Measurements from ENCODE around the gene TMEM164.
"Not testable (repeated sequence)": the region's sequence is repeated elsewhere in the genome, so short reads cannot be mapped to it uniquely, and the experiment has no call there.

Gene TMEM164

DNA sequence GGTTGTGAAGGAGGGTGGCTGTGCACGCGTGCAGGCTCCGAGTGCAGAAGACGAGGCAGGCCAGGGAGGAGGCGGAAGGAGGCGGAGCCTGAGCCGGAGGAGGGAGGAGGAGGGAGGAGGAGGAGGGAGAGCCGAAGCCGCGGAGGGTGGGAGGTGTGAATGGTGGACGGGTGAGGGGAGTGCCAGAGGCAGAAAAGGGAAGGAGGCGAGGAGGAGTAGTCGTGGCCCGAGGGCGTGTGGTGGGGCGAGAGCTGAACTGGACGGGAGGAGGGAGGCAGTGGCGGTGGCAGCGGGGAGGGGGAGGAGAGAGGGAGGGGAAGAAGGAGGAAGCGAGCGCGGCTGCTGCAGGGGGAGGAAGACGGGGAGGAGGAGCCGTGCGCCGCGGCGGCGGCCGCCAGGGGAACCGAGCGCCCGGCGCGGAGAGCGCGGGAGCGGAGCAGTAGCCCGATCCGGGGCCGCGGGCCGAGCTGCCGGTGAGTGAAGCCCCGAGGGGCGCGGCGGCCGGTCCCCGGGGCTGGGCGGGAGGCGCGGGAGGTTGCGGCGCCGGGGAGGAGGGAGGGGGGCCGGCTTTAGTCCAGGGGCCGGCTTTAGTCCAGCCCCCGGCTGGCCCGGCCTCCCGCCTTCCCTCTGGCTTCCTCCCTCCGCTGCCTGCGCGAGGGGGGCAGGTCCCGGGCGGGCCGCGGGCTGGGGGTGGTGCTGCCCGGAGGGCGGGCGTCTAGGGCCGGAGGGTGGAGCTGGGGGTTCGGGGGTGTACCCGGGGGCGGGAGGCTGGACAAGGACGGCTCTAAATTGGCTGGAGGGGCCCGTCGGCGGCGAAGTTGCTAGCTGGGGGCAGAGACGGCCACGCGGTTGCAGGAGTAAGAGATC is at the start of gene TMEM164:
TSS of gene TMEM164 (plus strand) at position 815 of the 867 bp plus-strand sequence. CDS start 661 bp downstream, outside the sequence.
- peak; percentile 85 for DNase-seq

DNA sequence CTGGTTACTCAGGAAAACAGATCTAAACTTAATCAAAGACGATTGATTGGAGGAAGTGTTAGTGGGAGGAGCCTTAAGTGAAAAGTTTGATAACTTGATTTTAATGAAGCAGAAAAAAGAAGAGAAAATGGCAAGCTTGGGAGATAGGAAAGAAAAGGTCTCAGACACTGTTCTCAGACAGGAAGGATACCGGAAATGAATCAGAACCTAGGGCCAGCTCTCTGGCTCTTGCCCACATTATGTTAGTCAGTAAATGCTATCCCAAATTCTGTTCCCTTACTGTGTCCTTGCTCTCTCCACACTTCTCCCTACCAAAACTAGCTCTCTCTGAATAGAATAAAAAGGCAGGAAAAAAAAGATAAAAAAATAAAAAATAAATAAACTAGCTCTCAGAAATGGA is 48.6 kb upstream of the TMEM164 start:
- no peak for DNase-seq

DNA sequence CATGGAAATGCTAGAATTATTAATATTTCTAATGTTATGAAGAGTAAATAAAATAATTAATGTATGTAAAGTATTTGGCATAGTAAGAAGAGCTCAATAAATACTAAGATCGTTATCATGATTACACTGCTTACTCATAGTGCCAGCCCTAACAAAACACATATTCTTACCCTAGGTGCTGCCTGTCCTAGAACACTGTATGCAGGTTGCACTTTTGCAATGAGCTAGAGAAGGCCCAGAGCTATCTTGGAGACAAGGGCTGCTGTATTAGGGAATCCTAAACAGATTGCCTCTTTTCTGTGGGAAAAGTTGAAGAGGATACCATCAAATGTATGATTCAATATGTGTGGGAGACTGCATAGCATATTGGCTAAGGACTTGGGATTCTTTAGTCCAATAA is 48.0 kb upstream of the TMEM164 start:
- no peak for DNase-seq

DNA sequence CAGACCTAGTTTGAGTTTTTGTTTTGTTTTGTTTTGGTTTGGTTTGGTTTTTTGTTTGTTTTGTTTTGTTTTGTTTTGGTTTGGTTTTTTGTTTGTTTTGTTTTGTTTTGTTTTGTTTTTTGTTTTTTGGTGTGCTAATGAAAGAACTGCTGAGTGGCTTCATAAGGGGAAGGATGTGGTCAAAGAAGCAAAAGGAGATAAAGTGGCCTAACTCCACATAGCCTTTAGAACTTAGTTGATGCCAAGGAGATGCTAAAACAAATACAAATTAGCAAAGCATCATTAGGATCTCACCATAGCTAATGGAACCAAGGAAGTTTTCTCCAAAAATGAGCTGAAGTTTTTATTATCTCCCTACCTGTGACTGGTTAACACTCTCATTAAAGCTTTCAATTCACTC is 44.6 kb upstream of the TMEM164 start:
- DNase-seq, result no peak

DNA sequence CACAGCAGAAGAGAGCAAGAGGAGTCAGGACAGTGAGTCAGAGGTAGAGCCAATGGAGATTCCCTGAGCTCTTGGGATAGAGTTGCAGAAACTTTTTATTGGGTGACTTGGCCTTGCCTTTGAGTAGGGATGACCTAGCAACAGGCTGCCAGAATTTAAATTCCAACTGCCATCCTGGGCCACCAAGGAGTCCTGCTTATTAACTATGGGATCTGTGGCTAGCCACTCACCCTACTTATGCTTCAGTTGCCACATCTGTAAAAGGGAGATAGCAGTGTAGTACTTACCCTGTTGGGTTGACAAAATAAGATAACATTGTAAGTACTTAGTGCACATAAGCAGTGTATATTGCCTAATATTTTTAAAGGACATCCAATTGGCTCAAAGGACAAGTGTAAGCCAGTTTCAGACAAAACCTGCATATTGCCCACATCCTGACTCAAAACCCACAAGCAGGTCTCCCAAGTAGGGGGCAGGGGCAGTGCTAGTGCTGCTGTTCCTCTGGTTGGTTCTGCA is 43.5 kb upstream of the TMEM164 start:
- no peak for DNase-seq

DNA sequence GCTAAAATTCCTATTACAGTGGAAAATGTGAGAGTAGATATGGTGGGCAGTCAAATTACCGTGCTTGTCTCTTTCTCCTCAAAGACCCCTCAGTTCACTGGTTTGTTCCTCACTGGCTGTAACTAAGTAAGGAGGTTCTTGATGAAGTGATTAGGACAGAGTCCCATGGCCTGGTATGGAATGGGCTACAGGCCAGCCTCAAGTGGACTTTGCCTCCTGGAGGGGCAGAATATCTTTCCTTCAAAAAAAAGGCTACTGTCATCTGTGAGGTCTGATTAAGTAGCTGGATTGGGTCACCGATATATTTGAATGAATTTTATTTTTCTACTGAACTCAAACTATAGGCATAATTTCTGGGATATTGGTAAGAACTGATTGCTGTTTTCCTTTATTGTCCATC is 38.5 kb upstream of the TMEM164 start:
- DNase-seq, result no peak

DNA sequence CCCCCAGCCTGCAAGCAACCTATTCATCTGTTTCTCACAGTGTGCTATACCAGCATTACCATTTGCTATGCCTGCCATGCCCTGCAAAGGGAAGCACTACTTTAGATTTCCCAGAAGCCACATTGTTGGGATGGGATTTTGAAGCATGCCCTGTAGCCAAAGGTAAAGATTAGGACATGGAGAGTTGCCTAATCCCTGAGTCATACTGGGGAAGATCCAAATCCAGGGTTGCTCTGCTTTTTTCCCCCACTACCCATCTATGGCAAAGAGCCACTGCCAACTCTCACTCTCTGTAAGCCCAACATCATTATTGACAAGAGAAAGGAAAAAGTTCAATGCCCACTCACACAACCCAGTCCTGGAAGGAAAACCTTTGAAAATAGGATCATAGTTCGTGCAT is 36.7 kb upstream of the TMEM164 start:
- DNase-seq, result no peak

DNA sequence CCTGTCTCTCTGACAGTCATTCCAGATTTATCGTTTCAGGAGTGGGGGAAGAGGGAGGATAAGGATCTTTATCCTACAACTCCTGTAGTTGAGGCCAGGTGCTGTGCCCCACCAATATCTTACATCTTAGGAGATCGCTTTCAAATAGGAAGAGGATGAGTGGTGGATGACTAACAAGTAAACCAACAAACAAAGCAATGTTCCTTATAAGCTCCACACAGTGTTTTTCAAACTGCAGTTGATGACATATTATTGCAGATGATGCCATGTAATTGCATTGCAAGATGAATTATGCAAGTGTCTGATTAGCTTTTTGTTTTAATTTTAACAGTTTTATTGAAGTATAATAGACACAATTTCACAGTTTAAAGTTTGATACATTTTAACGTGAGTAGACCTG is 35.8 kb upstream of the TMEM164 start:
- DNase-seq, result no peak

DNA sequence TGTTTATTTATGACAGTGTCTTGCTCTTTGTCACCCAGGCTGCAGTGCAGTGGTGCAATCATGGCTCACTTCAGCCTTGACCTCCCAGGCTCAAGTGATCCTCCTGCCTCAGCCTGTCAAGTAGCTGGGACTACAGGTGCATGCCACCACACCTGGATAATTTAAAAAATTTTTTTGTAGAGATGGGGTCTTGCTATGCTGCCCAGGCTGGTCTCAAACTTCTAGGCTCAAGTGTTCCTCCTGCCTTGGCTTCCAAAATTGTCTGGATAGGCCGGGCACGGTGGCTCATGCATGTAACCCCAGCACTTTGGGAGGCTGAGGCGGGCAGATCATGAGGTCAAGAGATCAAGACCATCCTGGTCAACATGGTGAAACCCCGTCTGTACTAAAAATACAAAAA is 32.1 kb upstream of the TMEM164 start:
- DNase-seq, result not testable (repeated sequence)

DNA sequence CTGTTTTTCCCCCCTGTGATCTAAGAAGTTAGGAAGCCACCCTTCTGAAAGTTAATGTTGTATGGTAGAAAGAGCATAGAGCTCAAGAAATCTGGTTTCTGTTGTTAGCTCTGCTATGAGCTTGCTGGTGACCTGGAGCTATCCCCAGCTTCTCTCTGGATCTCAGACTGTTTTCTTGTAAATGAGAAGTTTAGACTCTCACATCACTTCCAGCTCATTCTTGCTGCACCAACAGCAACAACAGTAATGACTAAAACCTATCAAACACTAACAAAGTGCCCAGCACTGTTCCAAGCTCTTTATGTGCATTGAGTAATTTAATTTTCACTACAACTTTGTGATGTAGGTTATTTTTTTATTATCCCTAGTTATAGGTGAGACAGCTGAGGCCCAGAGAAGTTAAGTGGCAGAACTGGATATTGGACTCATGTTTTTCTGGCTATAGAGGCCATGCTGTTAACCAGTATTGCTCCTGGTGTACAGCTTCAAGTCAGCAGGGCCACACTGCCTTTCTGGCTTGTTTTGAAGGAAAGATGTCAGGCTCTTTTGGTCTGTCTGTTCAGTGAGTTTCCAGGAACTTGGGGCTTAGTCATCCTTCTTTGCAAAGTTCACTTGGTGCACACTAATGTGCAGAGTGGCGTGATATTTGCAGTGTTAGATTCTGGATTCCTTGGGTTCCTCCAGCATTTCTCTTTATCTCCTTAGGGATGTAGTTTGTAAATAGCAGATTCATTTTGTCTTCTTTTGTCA is 27.8 kb upstream of the TMEM164 start:
- no peak for DNase-seq

DNA sequence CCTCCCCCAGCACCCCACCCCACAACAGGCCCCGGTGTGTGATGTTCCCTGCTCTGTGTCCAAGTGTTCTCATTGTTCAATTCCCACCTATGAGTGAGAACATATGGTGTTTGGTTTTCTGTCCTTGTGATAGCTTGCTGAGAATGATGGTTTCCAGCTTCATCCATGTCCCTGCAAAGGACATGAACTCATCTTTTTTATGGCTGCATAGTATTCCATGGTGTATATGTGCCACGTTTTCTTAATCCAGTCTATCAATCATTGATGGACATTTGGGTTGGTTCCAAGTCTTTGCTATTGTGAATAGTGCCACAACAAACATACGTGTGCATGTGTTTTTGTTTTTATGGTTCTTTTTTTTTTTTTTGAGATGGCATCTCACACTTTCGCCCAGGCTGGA is 17.7 kb upstream of the TMEM164 start:
- DNase-seq, result not testable (repeated sequence)

DNA sequence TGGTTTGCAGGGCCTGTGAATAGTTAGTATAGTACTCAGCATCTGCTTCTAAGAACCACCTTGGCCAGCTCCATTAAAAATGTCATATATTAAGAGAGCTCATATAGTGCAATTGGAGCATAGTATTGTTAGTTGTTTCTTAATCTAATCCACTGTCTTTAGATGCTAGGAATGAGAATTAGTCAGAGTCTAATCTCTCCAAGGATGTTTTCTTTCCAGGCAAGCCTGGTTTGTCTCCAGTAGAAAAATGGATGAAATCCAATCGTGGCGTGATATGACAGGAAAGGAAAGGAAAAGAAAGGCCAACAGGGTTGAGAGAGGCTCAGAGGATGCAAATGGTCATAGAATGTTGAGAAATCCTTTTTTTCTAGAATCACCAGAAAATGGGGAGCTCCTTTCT is 15.0 kb upstream of the TMEM164 start:
- no peak for DNase-seq

DNA sequence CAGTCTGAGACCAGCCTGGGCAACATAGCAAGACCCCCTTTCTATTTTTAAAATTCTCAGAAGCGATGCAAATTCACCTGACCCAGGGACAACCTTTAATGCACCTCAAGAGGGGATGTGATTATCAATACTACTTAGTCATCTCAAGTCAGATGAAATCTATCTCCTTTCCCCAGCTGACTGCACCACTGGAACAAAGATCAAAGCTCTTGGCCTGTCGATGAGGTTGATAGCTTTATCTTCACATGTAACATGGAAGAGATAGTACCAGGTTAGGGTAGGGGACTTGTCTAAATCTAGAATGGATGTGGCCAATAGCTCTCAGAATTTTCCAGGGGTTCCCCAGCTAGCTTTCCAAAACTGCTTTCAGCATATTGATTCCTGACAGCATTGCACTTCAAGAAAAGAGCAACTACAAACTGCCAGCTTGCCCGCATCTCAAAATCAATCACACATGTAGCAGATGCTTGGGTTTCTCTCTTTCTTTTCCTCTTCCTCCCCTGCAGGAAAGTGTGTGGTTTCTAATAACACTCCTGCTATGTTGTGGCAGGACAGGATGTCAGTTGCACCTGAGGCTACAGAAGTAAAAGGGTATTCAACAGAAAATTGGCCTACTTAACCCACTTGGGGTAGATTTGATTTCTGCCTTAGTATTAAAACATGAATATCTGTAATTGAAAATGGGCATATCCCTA is 12.2 kb upstream of the TMEM164 start:
- DNase-seq, result no peak

DNA sequence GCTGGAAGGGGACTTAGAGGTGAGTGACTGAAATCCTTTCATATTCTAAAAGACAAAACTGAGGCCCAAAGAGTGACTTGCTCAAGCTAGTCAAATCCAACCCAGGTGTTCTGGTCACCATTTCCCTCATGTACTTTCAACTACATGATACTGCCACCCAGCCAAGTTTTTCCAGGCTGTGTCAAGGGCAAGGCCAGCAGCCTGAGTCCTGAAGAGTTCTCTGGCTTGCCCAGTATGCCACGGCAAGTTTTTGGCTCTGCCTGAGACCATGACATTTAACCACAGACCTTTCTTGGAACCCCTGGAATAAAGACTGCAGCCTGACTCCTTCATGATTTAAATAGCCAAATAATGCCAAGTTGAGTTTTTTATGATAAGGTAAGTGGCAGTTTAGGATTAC is 10.7 kb upstream of the TMEM164 start:
- no peak for DNase-seq

DNA sequence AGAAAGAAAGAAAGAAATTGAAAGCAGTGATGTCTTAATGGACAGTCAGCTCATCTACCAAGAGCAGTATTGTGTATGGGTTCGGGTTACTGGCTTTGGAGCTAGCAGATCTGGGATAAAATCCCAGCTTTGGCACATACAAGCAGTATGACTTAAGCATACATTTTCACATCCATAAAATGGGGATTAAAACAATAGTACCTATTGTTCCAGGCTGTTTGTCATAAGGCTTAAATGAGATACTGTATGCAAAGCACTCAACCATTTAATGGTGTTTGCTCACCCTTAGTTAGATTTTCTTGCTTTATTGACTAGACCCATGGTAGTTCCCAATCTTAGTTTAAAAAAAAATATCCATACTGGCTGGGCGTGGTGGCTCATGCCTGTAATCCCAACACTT is 7.8 kb upstream of the TMEM164 start:
- DNase-seq, result no peak

DNA sequence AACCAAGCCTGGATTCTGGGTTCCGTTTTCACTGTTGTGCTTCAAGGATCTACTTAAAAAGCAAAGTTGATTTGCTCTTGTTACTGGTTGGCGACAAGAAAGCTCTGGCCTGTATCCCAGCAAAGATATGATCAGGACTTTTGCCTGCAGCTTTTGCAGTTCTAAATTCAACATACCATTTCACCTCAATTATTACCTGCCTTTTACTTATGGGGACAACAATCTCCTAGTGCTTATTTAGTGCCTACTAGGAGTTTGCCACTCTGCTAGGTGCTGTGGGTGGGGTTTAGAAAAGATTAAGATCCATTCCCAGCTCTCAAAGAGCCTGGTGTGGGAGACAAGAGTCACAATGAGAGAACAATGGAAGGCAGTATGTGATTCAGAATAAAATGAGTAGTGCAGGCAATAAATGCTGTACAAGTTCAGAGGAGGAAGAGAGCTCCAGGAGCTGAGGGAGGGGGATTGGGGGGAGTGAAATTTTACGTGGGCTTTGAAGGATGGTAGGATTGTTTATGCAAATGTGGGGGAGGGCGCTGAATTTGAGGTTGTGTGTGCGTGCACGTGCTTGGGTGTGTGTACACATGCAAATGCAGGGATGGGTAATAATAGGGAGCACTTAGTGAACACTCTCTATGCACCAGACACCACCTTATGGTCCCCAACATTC is 5.0 kb upstream of the TMEM164 start:
- DNase-seq, result no peak

DNA sequence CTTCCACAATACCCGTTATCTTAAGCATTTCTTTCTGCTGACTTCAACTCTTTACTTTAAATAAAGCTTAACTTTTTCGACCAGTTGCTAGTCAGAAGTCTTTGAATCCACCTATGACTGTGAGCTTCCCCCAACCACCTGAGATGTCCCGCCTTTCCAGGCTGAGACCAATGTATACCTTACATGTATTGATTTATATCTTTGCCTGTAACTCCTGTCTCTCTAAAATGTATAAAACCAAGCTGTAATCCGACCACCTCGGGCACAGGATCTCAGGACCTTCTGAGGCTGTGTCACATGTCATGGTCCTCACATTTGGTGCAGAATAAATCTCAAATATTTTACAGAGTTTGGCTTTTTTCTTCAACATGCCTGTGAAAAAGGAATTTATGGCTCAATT is 2.9 kb upstream of the TMEM164 start:
- DNase-seq, result no peak

DNA sequence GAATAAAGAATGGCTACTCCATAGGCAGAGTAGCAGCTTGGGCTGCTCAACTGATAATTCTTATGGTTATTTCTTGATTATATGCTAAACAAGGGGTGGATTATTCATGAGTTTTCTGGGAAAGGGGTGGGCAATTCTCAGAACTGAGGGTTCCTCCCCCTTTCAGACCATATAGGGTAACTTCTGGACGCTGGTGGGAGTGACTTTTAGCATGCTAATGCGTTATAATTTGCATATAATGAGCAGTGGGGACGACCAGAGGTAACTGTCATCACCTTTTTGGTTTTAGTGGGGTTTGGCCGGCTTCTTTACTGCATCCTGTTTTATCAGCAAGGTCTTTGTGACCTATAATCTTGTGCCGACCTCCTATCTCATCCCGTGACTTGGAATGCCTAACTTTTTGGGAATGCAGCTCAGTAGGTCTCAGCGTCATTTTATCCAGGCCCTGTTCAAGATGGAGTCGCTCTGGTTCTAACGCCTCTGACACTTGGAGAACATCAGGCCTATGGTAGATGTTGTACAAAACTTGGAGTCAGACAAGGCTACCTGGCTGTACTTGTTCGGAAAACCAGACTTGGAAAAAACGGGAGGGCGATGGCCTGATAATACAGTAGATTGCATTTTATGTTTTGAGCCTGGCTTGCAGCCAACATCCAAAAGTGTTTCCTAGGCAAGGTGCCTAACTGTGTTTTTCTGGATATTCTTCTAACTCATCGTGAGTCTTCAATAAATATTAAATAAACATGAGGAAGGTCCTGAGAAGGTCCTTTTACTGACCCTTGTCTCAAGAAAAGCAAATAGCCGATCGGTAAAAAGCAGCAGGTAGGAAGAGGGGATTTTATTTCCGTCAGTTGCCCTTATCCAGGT is 1.8 kb upstream of the TMEM164 start:
- DNase-seq, result no peak

DNA sequence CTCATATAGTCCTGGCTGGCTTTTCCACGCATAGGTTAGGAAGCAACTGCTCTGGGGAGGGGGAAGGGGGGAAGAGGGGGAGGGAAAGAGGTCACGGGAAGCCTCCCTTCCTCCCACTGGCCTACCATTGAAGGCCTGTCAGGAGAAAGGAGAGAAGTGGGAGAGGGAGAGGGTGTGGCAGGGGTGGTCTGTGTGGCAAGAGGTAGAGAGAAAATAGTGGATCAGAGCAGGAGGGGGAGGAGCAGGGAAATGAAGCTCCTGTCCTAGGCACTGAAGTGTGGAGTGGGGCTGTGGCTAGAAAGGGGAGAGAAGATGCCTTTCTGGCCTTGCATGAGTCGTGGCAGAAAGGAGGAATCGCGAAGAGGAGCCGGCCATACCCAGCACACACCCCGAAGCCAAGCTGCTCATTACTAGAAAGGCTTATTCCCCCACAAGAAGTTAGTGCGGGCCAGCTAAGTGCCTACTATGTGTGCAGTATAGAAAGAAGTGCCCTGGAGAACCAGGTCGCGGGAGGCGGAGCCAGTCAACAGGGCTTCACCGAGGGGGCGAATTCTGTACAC is 1.1 kb upstream of the TMEM164 start:
- no peak for DNase-seq

DNA sequence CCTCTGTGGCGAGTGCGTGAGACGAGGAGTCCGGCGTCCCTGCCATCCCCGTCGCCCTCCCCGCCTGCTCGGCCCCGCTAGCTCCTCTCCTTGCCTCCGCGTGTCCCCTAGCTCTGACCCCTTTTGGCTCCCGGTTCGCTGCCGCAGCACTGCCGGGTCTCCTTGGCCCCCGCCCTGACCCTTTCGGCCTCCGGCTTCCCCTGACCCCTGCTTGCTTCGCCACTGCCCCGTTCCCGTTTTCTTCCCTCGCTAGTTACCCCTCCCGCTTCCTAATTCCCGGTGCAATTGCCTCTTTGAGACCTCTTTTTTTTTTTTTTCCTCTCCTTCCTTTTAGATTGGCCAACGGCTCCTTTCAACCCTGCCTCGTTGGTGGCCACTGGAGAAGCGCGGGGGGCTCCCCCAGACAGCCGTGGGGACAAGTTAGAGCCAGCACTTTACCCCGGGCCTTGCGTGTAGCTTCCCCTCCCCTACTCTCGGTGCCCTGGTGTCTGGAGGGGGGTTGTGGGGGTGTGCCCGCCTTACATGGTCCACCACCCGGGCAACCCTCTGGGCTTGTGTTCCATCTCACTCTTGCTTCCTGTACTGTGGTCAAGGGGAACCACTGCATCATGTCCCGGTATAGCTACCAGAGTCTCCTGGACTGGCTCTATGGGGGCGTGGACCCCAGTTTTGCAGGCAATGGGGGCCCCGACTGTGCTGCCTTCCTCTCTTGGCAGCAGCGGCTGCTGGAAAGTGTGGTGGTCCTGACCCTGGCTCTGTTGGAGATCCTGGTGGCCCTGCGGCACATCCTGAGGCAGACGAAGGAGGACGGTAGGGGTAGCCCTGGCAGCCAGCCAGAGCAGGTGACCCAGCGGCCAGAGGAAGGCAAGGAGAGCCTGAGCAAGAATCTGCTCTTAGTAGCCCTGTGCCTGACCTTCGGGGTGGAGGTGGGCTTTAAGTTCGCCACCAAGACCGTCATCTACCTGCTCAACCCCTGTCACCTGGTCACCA is 548 bp downstream of the TMEM164 start:
- peak; percentile 12 for DNase-seq
